Measurements from ENCODE around the gene HLA-DMB.

DNA sequence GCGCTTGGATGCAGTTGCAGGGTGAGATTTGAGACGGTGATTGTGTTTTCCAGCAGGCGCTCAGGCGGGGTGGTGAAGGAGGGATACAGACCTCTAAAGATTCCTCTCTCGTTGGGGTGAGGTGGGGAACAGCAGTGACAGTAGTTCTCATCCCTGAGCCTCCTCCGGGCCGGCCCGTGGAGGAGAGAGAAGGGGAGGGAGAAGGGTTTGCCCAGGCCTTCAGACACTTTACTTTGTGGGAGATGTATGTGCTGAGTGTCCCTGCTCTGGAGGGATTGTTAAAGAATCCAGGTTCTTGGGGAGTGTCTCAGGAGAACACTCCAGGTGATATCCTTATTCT lies 45.9 kb downstream of the HLA-DMB start:
- TF ChIP-seq, protein P1, sequence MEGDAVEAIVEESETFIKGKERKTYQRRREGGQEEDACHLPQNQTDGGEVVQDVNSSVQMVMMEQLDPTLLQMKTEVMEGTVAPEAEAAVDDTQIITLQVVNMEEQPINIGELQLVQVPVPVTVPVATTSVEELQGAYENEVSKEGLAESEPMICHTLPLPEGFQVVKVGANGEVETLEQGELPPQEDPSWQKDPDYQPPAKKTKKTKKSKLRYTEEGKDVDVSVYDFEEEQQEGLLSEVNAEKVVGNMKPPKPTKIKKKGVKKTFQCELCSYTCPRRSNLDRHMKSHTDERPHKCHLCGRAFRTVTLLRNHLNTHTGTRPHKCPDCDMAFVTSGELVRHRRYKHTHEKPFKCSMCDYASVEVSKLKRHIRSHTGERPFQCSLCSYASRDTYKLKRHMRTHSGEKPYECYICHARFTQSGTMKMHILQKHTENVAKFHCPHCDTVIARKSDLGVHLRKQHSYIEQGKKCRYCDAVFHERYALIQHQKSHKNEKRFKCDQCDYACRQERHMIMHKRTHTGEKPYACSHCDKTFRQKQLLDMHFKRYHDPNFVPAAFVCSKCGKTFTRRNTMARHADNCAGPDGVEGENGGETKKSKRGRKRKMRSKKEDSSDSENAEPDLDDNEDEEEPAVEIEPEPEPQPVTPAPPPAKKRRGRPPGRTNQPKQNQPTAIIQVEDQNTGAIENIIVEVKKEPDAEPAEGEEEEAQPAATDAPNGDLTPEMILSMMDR (conservative IDR thresholded peaks at IDR 0.05 in 1 of 2, IDR thresholded peaks at IDR 0.05 in 1 of 2; ENCODE audit: low read depth in 1 of 2, low read length in 2 of 2) = no peak
- TF ChIP-seq EZH2 (IDR thresholded peaks at IDR 0.05; ENCODE audit: low read length, missing control alignments) = no peak

Data from fibroblast of lung (primary cell).